ENCODE data around the gene ABHD16B. TPM values are rescaled to one million over a fixed set of nuclear protein-coding genes. Genes with fewer than 3 reads are reported as not detected.

Gene ABHD16B
- total and polyA plus RNA-seq, 2 of the 13 experiments (the other 11 are each of a cell fraction or from before 2014, with no cell fraction given) = not detected

DNA sequence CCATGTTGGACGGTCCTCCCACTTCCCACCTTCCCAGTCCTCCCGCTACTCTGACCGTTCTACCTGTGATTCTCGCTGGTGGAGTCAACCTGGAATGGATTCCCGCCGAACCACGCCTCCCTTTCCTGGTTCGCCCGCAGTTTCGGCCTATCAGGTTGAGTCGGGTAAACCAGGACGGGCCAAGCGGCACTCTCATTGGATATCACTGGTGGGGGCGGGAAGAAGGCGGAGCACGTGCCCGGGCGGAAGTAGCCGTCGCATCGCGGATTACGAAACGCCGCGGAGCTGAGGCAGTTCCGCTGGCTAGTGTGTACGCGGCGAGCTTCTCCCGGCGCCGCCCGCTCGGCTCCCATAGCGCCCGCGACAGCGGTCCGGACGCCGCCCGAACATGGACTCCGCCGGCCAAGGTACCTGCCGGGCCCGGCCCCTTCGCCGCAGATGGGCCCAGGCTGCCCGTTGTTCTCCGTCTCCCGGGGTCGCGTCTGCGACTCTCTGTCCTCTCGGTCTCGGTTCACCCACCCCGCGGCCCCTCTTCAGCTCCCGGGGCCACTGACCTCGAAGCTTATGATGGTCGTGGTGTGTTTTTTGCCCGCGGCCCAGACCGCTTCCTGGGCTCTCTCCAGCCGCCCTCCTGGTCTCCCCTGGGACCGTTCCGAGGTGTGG lies 3.8 kb downstream of the ABHD16B start, which contains the start of gene TPD52L2 (continued):
- TF ChIP-seq, protein P1, sequence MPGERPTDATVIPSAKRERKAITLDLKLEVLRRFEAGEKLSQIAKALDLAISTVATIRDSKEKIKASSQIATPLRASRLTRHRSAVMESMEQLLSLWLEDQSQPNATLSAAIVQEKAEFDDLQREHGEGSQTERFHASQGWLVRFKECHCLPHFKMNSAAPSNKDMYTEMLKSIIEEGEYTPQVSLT (CRISPR knock-in tag; IDR thresholded peaks at IDR 0.05; ENCODE audit: borderline replicate concordance, low read depth) = no peak
- peak; percentile 97 for TF ChIP-seq SP2 (CRISPR knock-in tag; IDR thresholded peaks at IDR 0.05)
- TF ChIP-seq BORCS8-MEF2B (CRISPR knock-in tag; IDR thresholded peaks at IDR 0.05) = peak; percentile 94
- TF ChIP-seq BRD4 (CRISPR knock-in tag; IDR thresholded peaks at IDR 0.05) = peak; percentile 97
- TF ChIP-seq, protein P2, sequence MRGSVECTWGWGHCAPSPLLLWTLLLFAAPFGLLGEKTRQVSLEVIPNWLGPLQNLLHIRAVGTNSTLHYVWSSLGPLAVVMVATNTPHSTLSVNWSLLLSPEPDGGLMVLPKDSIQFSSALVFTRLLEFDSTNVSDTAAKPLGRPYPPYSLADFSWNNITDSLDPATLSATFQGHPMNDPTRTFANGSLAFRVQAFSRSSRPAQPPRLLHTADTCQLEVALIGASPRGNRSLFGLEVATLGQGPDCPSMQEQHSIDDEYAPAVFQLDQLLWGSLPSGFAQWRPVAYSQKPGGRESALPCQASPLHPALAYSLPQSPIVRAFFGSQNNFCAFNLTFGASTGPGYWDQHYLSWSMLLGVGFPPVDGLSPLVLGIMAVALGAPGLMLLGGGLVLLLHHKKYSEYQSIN (CRISPR knock-in tag; IDR thresholded peaks at IDR 0.05; ENCODE audit: borderline replicate concordance) = no peak; the same call in 1 of the 2 replicates
- no peak for TF ChIP-seq HMGA1 (CRISPR knock-in tag; conservative IDR thresholded peaks at IDR 0.05)
- TF ChIP-seq ZIK1 (CRISPR knock-in tag; IDR thresholded peaks at IDR 0.05; ENCODE audit: borderline replicate concordance, low read depth) = peak; percentile 90; the same call in 1 of the 2 replicates
- TF ChIP-seq RNF2 (conservative IDR thresholded peaks at IDR 0.05; ENCODE audit: low read depth) = peak; percentile 97
- peak; percentile 95 for TF ChIP-seq ZNF605 (CRISPR knock-in tag; IDR thresholded peaks at IDR 0.05)
- TF ChIP-seq SNAPC2 (CRISPR knock-in tag; IDR thresholded peaks at IDR 0.05) = peak; percentile 95; the same call in 1 of the 2 replicates
- peak; percentile 91 for TF ChIP-seq HDAC2 (CRISPR knock-in tag; IDR thresholded peaks at IDR 0.05)
- TF ChIP-seq, protein P3, sequence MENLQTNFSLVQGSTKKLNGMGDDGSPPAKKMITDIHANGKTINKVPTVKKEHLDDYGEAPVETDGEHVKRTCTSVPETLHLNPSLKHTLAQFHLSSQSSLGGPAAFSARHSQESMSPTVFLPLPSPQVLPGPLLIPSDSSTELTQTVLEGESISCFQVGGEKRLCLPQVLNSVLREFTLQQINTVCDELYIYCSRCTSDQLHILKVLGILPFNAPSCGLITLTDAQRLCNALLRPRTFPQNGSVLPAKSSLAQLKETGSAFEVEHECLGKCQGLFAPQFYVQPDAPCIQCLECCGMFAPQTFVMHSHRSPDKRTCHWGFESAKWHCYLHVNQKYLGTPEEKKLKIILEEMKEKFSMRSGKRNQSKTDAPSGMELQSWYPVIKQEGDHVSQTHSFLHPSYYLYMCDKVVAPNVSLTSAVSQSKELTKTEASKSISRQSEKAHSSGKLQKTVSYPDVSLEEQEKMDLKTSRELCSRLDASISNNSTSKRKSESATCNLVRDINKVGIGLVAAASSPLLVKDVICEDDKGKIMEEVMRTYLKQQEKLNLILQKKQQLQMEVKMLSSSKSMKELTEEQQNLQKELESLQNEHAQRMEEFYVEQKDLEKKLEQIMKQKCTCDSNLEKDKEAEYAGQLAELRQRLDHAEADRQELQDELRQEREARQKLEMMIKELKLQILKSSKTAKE (CRISPR knock-in tag; IDR thresholded peaks at IDR 0.05; ENCODE audit: borderline replicate concordance) = peak; percentile 77
- peak; percentile 67 for TF ChIP-seq RARA (CRISPR knock-in tag; IDR thresholded peaks at IDR 0.05)
- TF ChIP-seq RORA (CRISPR knock-in tag; IDR thresholded peaks at IDR 0.05) = no peak; the same call in 1 of the 2 replicates
- TF ChIP-seq ATAD3A (CRISPR knock-in tag; IDR thresholded peaks at IDR 0.05) = no peak
- TF ChIP-seq, protein P4, sequence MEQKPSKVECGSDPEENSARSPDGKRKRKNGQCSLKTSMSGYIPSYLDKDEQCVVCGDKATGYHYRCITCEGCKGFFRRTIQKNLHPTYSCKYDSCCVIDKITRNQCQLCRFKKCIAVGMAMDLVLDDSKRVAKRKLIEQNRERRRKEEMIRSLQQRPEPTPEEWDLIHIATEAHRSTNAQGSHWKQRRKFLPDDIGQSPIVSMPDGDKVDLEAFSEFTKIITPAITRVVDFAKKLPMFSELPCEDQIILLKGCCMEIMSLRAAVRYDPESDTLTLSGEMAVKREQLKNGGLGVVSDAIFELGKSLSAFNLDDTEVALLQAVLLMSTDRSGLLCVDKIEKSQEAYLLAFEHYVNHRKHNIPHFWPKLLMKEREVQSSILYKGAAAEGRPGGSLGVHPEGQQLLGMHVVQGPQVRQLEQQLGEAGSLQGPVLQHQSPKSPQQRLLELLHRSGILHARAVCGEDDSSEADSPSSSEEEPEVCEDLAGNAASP (CRISPR knock-in tag; IDR thresholded peaks at IDR 0.05; ENCODE audit: borderline replicate concordance) = peak; percentile 64; the same call in 1 of the 2 replicates
- peak; percentile 74 for TF ChIP-seq PATZ1 (CRISPR knock-in tag; IDR thresholded peaks at IDR 0.05)
- TF ChIP-seq HNRNPH1 (optimal IDR thresholded peaks at IDR 0.05; ENCODE audit: low read depth, low read length) = peak; percentile 98
- TF ChIP-seq, protein P5, sequence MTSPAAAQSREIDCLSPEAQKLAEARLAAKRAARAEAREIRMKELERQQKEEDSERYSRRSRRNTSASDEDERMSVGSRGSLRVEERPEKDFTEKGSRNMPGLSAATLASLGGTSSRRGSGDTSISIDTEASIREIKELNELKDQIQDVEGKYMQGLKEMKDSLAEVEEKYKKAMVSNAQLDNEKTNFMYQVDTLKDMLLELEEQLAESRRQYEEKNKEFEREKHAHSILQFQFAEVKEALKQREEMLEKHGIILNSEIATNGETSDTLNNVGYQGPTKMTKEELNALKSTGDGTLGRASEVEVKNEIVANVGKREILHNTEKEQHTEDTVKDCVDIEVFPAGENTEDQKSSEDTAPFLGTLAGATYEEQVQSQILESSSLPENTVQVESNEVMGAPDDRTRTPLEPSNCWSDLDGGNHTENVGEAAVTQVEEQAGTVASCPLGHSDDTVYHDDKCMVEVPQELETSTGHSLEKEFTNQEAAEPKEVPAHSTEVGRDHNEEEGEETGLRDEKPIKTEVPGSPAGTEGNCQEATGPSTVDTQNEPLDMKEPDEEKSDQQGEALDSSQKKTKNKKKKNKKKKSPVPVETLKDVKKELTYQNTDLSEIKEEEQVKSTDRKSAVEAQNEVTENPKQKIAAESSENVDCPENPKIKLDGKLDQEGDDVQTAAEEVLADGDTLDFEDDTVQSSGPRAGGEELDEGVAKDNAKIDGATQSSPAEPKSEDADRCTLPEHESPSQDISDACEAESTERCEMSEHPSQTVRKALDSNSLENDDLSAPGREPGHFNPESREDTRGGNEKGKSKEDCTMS (CRISPR knock-in tag; conservative IDR thresholded peaks at IDR 0.05) = no peak; the same call in 1 of the 2 replicates

All from HepG2 (cell line).